AG20443 (cell line): Measurements from ENCODE around the gene SORT1.
"Not testable (repeated sequence)": the region's sequence is repeated elsewhere in the genome, so short reads cannot be mapped to it uniquely, and the experiment has no call there.

Source experiments
- DNase-seq: peaks from one replicate; pipeline ENCODE4 v3.0.0; 2012; ENCODE audit warnings: low spot score, mixed read lengths

Gene SORT1

GRCh38 chr1:109379907-109380306 is 17.8 kb downstream of the SORT1 start:
- no peak for DNase-seq

DNA sequence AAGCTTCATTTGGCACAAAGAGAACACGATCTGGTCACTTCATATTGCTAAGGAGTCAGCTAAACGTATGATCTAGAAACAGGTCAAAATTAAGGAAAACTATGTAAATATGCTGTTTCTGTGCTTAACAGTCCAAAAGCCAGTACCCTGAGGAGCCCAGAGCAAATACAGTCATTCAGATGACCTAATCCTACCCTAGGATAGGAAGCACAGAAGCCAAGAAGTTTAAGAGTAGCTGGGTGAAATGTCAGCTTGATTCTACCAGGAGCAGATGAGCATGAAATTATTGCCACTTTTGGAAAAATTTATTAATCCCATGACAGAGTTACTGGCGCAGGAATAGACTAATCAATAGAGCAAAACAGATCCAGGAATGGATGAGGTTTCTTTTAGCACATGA is 18.3 kb downstream of the SORT1 start:
- peak; percentile 46 for DNase-seq

DNA sequence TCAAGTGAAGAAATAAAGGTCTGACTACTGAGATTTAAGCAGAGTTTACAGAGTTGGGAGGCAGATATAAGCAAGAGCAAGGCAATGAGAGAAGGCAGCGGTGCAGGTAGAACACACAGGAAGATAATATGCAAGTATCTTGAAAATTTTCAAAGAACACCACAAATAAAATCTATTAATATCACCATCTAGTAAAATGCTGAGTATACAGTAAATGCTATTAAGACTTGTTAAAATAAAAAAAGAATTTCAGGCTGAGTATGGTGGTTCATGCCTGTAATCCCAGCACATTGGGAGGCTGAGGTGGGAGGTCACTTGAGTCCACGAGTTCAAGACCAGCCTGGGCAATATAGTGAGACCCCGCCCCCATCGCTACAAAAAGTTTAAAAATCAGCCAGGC is 20.0 kb downstream of the SORT1 start:
- DNase-seq: no peak

DNA sequence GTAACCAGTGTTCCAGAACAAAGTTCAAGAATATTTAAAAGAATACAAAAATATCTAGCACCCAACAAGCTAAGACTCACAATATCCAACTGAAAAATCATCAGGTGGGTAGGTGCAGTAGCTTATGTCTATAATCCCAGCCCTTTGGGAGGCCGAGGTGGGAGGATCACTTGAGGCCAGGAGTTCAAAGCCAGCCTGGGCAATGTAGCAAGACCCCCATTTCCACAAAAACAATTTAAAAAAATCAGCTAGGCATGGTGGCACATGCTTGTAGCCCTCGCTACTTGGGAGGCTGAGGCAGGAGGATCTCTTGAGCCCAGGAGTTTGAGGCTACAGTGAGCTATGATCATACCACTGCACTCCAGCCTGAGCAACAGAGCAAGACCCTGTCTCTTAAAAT is 24.0 kb downstream of the SORT1 start:
- DNase-seq: not testable (repeated sequence)

DNA sequence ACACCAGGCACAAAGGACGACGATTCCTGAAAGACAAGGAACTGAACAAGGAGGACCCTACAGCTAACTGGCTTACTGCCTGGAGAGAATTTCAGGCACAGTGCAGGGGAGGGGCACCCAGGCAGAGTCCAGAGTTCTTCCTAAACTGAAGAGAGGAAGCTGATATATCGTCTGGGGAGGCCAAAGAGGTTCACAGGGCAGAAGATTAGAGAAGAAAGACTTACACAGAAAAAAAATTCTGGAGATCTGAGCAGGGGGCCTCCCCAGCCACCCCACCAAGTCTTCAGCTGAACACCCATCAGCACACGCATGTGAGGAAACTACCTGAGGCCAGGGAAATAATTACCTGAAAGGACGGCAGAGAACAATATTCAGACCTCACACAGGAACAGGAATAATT is 24.6 kb downstream of the SORT1 start:
- DNase-seq: no peak

DNA sequence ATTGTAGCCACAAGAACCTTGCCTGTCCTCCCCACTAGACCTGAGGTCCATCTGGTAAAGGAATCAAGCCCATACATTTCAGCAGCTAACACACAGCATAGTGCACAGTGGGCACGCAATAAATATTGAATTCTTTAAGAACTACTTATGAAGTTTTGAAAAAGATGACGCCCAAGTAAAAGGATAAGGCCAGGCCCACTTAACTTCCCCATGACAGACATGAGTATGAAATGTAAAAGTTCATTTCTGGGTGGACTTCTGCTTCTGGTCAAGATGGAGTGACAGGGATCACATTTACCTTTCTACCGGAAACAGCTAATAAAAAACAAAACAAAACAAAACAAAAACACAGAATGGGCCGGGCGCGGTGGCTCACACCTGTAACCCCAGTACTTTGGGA is 25.4 kb downstream of the SORT1 start:
- DNase-seq: no peak

- peak; percentile 67 for DNase-seq
These were observed 26.4 kb downstream of the SORT1 start for GRCh38 chr1:109371341-109371739.

- DNase-seq: peak; percentile 72
These were observed 26.9 kb downstream of the SORT1 start for GRCh38 chr1:109370712-109371340.

DNA sequence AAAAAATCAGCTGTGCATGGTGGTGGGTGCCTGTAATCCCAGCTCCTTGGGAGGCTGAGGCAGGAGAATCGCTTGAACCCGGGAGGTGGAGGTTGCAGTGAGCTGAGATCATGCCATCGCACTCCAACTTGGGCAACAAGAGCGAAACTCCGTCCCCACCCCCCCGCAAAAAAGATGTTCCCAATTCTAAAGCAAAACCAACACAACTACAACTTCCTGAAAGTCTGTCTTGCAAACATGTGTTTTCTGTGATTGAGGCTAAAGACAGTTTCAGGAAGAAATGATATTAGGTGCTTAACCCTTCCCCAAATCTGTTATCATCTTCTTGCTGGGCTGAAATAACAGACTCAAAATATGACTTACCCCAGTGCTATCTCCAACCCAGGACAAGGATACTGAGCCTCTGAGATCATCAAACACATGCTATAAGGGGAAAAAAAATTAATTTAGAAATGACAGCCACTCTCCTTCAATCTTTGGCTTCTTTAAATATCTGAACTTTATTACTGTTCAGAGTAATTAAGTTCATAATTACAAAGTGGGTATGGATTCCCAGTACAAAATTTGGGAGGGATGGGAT is 28.5 kb downstream of the SORT1 start:
- DNase-seq: peak; percentile 34

DNA sequence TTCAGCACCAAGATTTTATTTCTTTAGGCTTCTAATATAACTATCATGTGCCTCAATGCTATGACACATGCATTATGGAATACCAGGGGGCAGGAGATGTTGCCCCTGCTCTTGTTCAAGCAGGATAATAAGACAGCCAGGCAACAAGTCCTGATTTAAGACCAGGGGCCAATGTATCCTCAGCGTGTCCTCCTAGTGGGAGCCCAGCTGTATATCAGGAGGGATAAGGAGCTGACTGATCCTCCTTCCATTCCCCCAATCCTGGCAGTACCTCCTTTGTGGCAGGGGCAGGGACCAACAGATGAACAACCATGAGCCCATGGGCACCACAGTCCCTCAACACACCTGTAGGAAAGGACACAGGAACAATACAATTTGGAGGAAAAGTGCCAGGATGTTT is 29.3 kb downstream of the SORT1 start:
- no peak for DNase-seq

DNA sequence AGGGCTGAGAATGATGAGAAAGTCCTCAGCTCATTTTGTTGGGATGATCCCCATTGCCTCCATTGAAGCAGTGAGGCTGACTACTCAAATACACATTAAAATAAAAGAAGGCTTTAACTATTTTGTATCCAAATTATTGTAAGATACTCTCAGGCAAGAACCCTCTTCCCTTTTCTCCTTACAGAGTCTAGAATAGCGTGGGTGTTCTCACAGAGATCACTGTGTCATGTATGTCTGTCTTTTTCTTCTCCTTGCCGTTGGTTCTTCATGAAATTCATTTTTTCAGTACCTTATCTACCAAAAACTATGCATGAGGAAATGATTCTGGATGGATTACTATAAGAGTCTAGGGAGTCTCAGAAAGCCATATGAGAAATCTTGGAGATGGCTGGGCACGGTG is 30.1 kb downstream of the SORT1 start:
- DNase-seq: no peak

DNA sequence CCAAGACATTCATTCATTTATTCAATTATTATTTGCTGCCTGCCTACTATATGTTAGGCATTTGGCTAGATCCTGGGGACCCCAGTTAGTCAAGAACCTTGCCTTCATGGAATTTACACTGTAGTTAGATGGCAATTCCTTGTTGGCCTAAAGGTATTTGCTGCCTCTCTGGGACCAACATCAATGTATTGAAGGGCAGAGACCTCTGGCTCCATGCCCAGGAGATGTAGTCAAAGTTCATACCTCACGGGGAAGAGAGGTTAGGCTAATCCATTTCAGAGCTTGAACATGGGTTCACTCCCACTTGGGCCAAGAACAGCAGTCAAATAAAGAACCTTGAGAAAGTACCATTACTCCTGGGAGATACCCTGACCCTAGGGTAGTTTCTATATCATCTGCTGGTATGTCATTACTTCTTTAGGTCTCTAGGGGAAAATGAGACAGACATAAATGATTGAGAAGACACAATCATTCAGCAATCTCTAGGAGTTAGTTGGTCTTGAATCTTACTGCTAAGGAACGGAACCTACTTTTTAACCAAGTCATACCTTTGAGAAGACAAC is 32.0 kb downstream of the SORT1 start:
- no peak for DNase-seq

DNA sequence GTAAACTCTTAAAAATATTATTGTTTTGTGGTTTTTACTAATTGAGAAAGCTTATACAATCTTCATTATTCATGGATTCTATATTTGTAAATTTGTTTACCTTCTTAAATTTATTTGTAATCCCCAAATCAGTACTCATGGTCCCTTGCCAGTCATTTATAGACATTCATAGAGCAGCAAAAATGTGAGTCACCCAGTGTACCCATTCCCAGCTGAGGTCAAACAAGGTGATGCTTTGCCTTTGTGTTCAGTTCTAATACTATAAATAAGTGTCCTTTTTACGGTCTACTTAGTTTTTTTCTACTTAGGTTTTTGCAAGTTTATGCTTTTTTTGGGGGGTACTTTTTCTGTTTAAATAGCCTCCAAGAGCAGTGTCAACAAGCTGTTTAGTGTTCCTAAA is 36.1 kb downstream of the SORT1 start:
- peak; percentile 14 for DNase-seq

- DNase-seq: no peak
These were observed 36.6 kb downstream of the SORT1 start for GRCh38 chr1:109361069-109361468.

GRCh38 chr1:109357616-109358015 is 40.1 kb downstream of the SORT1 start:
- no peak for DNase-seq

- DNase-seq: no peak
These were observed 40.8 kb downstream of the SORT1 start for GRCh38 chr1:109356915-109357314.

DNA sequence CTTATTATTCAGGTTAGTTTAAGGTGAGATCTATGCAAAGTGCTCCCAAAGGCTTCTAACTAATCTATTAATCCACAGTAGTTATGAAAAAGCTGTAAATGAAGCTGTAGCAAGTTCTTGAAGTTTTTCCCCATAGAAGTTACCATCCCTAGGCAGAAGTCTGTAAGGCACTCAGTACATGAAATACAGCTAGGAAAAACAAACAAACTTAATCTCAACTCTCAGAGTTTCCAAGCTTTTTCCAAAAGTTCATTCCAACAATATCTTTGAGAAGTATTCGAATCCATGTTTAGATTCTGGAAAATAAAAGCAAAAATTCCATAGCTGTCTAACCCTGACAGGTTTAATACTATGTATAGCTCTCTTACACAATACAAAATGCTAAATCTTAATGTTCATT is 41.2 kb downstream of the SORT1 start:
- no peak for DNase-seq

GRCh38 chr1:109354929-109355328 is 42.8 kb downstream of the SORT1 start:
- DNase-seq: no peak

- DNase-seq: no peak
These were observed 46.3 kb downstream of the SORT1 start for GRCh38 chr1:109351457-109351856.

DNA sequence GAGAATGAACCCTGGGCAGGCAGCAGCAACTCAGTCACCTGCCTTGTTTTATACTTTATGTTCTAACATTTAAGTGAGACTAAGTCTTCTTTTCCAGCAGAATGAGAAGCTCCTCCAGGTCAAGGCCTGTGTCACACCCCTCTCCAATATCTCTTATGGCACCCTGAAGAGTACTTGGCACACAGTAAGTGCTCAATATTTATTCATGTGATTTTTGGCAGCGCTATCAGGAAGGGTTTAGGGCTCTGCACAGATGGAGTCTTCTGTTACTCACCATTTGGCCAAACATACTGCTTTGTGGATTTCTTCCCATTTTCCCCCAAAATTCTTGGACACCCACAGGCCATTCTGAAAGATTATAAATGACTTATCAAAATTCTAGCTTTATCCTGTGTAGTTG is 47.1 kb downstream of the SORT1 start:
- no peak for DNase-seq

GRCh38 chr1:109350182-109350581 is 47.5 kb downstream of the SORT1 start:
- no peak for DNase-seq

DNA sequence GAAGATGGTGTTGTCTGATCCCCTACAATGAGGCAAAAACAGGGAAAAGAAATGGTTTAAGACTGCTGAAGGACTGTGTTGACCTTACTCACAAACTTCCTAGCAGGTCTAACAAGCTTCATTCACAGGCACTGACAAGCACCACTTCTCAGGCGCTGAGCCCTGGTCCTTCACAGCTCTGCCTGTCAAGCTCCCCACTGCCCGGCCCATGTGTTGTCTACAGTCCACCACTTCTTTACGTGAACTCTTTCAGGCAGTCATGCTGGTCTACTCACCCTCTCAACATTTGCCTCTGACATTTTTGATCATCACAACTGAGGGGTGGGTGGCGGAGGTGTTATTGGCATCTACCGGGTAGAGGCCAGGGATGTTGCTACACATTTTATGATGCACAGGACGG is 50.2 kb downstream of the SORT1 start:
- DNase-seq: no peak

DNA sequence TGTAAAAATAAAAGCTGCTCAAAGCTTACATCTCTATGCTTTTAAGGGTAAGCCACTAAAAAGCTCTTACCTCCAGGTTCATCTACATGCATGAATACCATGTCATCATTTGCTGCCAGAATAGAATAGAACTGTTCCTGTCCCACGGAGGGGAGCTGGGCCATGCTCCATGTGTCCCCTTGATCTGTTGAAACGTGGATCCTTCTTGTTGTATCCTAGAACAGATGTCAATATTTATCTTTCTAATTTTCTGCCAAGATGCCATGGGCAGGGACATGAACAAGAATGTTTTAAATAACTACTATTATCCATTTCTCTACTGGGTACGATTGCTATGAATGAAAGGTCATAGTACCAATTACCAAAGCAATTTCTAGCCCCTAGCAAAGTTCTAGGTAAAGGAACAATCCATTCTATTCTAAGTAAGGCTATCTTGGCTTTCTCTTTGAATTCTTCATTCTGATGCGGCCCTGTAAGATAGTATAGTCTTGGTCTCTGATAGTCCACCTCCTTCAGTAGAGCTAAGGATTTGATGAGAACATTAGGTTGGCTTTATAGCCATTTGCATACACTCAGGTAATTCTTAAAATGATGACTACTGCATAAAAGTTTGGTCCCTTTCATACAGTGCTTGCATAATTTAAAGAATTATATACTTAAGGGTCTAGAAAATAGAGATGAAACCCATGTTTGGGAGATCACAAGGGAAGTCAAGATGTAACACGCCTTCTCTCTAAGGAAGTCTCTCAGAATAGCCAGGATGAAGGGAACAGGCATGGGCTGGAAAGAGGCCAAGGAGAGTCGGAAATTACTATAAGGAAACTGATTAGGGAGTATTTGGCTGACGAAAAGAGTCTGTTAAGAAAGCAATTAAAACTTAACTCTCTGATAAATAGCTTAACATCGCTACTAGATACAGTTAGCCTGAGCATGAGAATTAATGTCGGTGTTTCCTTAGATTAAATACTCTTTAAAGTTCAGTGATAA is 55.5 kb downstream of the SORT1 start:
- DNase-seq: no peak
